Hepatocyte (in vitro differentiated cells): ENCODE measurements around the gene GNPTAB.

ENCODE experiments used
- CTCF ChIP-seq: fragments of 200-600 bp; sonication (generic); IDR thresholded peaks from 2 replicates; pipeline ENCODE4 v1.5.1; 2016; ENCODE audit warnings: antibody characterized with exemption, mild to moderate bottlenecking; ENCODE audit not compliant: poor library complexity
- EZH2 ChIP-seq: fragments of 200-600 bp; sonication (generic); IDR thresholded peaks from 2 replicates; pipeline ENCODE4 v1.6.1; 2016; ENCODE audit warnings: antibody characterized with exemption, mild to moderate bottlenecking, borderline replicate concordance
- EZH2phosphoT487 ChIP-seq: fragments of 200-600 bp; sonication (generic); IDR thresholded peaks from one replicate; pipeline ENCODE4 v1.6.1; 2018; ENCODE audit warnings: antibody characterized with exemption, mild to moderate bottlenecking, low read depth, moderate library complexity; ENCODE audit not compliant: unreplicated experiment, severe bottlenecking

GRCh38 chr12:101795786-101796185, 35.0 kb downstream of the GNPTAB start:
- no peak for TF ChIP-seq CTCF
- no peak for TF ChIP-seq EZH2
- no peak for TF ChIP-seq EZH2phosphoT487
